GM12873 (cell line): ENCODE data around the gene CLEC1B.

ENCODE experiments used
- TF ChIP-seq, protein P1 (sequence below): IDR thresholded peaks from 2 replicates; pipeline ENCODE4 v1.5.1; 2012; ENCODE audit warnings: low read depth, mild to moderate bottlenecking, moderate library complexity, low read length, control low read depth; ENCODE audit not compliant: insufficient read depth; ENCODE audit errors: missing control alignments

CLEC1B gene

DNA sequence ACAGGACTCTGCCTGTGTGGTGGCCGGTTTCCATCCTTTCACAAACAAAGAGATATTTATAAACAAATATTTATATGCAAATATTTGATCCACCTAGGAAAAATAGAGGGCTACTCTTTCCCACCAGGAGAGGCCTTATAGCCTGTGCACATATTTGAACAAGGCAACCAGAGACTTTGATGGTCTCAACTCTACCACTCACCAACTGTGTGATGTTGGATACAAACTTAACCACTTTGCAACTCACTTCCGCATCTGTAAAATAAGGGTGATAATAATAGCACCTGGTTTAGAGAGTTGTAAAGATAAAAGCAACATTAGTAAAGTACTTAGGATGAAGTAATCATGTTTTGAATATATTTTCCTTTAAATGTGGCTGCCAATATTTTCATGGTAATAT is 29.2 kb downstream of the CLEC1B start:
- TF ChIP-seq, protein P1, sequence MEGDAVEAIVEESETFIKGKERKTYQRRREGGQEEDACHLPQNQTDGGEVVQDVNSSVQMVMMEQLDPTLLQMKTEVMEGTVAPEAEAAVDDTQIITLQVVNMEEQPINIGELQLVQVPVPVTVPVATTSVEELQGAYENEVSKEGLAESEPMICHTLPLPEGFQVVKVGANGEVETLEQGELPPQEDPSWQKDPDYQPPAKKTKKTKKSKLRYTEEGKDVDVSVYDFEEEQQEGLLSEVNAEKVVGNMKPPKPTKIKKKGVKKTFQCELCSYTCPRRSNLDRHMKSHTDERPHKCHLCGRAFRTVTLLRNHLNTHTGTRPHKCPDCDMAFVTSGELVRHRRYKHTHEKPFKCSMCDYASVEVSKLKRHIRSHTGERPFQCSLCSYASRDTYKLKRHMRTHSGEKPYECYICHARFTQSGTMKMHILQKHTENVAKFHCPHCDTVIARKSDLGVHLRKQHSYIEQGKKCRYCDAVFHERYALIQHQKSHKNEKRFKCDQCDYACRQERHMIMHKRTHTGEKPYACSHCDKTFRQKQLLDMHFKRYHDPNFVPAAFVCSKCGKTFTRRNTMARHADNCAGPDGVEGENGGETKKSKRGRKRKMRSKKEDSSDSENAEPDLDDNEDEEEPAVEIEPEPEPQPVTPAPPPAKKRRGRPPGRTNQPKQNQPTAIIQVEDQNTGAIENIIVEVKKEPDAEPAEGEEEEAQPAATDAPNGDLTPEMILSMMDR = no peak

DNA sequence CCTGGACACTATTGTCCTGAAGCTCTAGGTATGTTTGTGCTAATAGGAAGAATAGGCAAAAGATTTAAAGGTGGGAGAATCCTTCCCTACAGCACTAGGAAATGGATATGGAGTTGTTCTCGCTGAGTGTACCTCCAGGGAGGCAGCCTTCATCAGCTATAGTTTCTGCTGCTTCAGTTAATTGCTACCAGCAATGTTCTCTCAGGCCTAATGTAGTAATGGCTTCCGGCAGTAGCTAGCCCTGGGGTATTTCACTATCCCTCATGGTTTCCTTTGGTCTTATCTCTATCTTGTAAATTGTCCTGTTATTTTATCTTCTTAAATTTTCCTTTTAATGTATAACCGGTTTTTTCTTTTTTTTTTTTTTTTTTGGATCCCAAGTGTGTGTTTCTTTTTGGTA is 37.0 kb downstream of the CLEC1B start:
- TF ChIP-seq, protein P1 = no peak

DNA sequence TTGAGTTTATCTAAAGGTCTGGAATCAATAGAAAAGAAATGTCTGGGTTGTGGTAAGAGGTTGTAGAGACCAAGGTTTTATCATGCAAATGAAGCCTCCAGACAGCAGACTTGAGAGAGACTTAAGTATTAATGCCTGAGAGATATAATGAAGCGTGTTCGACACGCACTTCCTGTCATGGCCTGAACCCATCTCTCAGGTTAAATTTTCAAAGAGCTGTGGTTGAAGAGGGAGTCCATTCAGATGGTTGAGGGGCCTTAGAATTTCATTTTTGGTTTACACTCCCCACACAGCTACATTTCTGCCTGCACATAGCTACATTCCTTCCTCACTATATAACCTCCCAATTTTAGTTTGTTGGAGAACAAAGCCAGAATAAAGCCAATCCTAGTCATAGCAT is 37.8 kb downstream of the CLEC1B start:
- TF ChIP-seq, protein P1 = no peak

DNA sequence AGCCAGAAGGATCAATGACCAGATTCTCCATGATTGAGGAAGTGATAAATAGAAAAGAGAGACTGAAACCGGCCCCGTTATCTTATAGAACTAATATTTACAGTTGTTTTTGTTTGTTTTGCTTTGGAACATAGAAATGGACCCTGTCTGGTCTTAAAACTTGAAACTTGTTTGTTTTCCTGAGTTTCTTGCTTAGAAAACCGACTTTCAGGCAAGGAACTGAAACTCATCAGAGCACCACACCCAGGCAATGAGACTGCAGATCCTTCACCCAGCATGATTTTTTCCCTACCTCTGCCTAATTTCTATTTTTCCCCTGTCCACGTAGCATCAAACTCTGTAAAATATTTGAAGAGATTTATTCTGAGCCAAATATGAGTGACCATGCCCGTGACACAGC is 38.3 kb downstream of the CLEC1B start:
- TF ChIP-seq, protein P1 = no peak

DNA sequence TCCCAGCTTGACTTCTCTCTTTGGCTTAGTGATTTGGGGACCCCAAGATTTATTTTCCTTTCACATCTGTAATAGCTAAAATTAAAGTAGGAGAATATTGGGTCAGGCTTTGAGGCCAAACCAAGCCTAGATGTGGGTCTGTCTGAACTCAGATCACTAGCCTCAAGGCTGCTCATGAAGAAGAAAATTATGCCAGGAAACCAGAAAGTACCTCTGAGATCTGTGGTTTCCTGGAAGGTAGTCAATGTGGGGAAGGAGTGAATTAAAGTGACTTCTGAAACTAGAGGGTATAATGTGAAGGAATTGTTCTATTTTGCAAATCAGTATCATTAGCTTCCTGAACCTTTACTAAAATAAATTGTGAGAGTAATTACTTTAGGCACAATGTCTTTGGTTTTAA is 41.1 kb downstream of the CLEC1B start:
- TF ChIP-seq, protein P1 = no peak

DNA sequence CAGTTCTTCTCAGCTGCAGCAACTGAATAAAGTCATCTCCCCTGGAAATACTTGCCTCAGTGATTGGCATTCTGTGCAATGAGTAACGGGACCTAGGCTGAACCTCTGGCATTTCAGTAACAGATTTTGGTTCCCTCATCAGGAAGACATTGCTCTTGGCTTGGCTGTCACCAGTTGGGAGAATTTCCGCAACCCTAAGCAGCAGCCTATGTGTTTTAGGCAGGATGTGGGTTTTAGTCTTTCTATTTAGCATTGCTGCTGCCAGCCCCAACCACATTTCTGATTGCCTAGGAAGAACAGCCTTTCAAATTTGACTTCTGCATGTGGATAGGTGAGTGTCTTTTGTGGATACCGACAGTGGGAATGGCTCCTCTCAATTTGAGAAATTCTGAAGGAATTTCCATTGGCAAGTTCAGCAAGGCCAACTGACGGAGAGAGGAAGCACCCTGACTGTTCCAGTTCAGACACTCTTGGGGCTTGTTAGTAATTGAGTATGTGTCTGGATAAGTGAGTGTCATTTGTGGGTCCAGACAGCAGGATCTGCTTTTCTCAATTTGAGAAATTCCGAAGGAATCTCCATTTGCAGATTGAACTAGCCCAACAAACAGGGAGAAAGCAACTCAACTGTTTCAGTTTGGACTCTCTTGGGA is 47.8 kb downstream of the CLEC1B start:
- TF ChIP-seq, protein P1 = no peak

DNA sequence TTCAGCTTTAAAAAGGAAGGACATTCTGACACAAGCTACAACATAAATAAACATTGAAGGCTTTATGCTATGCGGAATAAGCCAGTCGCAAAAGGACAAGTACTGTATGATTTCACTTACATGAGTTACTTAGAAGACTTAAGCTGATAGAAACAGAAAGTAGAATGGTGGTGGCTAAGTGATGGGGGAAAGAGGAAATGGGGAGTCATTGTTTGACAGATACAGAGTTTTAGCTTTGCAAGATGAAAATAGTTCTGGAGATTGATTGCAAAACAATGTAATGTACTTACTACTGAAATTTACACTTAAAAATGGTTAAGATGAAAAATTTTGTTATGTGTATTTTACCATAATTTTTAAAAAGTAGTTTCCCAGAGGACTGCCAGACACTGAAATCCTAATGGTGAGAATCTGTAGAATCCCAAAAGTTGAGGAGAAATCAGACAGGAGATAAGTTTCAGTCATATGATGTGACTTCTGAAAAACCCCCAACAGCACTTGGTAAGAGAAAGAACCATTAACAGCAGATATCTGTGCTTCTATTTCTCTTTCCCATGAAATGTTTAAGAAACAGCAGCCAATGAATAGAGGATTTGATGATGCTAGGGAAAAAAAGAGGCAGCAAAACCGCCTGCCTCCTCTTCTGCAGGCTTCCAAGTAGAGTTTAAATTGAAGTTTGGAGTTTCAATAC is 50.2 kb downstream of the CLEC1B start:
- TF ChIP-seq, protein P1 = no peak
